Stimulated activated CD4-positive, alpha-beta T cell treated with anti-CD3 and anti-CD28 coated beads, Interleukin-4, amount 100 ng/mL, for 24 hours (primary cell): ENCODE results near the gene ALOXE3.
"Not testable (repeated sequence)": the region's sequence is repeated elsewhere in the genome, so short reads cannot be mapped to it uniquely, and the experiment has no call there.

Experiments used
- DNase-seq: peaks from one replicate; pipeline ENCODE4 v3.0.0-alpha.2; 2020

Gene ALOXE3

DNA sequence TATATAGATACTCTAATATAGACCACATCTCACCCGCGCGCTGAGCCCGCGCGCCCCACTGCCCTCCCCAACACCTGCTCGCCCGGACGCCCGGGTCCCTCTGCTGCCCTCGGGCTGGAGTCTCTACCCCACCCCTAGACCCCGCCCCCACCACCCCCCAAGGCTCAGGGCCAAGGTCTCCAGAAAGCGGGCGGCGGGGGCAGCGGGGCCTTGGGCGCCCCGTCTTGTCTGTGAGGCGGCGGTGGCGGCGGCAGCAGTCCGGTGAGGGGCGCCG, 3.0 kb upstream of the ALOXE3 start:
- DNase-seq: no peak

DNA sequence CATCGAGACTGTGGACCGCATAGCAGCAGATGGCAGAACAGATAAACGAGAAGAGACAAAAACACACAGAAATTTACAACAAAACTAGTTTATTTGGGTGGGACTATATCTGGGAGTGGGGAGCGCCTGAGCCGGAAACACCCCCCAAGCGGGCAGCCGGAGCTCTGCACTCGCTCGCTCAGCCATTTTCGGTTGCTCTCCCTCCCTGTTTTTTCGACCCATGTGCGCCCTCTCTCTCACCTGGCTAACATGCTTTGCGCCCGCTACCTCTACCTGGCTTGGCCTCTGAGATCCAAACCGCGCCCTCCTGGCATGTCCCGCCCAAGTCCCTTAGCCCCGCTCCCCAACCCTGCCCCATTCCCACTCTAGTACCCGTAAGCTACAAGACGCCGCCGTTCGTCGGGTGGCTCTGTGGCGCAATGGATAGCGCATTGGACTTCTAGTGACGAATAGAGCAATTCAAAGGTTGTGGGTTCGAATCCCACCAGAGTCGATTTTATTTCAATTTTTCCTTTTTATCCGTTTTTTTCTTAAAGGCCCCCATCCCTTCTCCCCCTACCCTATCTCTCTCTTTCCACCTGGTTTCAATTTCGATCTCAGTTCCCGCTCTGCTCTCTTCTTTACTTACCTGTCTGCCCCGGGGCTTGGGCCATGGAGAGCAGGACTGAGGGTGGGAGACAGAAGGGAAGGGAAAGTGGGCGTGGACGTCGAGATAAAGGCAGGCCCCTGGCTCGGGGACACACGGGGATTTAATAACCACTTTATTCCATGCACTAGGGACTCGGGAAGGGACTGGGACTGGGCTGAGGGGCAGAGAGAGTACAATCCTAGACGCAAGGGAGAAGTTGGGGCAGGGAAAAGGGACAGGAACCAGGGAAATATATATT, 2.4 kb upstream of the ALOXE3 start:
- peak; percentile 84 for DNase-seq

DNA sequence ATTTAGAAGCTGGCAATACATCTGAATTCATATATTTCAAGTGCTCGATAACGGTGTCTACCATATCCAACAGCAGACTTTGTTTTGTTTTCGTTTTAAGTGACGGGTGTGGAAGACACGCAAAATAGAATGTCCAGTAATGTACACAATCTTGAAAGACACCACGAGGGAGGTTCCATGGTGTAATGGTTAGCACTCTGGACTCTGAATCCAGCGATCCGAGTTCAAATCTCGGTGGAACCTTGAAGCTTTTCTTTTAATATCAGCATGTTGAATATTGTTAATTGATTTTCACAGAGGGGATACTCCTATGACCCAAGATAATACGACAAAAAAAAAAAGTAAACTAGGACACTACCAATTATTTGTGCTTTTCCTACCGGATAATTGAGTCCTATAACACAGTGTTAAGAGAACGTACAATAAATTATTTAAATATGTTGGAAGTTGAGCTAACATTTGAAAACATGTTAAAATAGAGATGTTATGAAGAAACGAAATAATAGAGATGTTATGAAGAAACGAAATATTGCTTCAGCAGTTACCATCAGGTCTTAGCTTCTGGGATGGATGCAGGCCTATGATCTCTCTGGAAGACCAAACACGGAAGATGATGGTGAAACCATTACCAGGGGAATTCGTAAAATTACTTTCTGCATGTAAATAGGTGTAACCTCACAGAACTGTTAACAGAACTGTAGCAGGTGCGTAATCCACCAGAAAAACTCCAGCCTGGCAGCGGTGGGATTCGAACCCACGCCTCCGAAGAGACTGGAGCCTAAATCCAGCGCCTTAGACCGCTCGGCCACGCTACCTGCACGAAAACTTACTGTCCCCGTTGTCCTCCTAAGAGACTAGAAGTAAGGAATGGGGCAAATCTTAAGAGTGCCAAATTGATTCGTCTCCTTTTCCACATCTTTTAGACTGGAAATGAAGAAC, 1.5 kb upstream of the ALOXE3 start:
- peak; percentile 91 for DNase-seq

DNA sequence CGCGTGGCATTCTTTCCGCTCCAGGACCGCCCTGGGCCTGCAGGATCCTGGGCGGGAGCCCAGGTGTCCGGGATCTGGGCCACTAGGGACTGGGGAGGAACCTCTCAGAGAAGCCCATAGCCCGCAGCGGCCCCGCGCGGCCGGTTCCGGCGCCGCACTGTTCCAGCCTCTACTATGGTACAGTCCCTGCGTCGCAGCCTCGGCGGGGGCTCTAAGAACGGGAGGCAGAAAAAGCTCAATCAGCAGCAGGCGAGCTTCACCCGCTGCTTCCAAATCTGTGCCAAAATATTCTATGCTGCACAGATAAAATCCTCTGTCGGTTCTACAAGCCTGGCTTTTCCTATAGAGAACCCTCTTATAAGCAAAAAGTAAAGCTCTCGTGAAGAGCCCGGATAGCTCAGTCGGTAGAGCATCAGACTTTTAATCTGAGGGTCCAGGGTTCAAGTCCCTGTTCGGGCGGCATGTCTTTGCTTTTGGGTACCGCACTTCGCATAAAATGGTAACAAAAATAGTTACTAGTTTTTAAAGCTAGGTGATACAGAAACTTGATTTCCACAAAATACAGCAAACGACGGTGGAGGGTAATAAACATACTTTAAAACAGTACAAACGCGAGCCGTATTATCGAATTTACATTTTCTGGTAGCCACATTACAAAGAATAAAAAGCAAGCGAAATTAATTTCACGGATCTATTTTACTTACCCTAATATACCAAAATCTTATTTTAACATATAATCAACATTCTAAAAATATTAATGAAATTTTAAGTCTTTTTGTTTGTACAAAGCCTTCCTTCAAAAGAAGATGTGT, 661 bp upstream of the ALOXE3 start:
- peak; percentile 88 for DNase-seq

DNA sequence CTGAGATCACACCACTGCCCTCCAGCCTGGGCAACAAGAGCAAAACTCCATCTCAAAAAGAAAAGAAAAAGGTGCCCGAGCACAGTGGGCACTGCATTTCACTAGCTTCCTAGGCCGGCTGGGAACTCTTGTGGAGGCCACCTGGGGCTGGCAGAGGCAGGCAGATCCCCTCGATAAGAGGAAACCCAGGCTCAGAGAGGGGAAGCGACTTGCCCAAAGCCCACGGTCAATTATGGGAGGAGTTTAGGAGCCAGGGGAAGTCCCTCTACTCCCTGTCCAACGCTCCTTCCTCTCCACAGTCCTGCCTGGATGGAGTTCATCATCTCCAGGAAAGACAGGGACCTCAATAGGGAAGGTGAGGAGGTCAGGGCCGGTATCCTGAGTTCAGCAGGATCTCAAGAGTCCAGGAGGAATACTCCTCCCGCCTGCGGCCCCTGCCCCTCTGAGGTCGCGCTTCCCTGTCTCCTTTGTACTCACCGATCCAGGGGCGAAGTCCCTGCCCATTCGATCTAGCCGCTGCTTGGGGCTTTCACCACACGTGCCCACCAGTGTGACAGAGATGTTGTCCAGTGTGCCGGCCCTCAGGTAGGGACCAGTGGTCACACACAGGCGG, 841 bp downstream of the ALOXE3 start:
- no peak for DNase-seq

DNA sequence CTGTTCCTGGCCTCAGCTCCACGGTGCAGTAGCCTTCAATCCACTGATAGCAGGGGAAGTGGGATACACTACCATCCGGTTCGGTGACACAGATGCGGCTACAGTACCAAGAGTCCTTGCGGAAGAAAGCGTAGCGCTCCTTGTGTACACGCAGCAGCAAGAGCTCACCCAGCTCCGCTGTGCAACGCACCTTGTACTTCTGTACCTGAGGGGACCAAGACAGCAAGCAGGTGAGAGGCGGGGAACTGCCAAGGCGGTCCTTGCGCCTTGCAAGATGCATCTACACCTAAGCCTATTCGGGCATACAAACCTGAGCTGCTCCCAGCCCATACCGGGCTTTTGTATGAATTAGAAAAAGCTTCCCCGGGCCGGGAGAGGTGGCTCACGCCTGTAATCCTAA, 1.5 kb downstream of the ALOXE3 start:
- DNase-seq: no peak

DNA sequence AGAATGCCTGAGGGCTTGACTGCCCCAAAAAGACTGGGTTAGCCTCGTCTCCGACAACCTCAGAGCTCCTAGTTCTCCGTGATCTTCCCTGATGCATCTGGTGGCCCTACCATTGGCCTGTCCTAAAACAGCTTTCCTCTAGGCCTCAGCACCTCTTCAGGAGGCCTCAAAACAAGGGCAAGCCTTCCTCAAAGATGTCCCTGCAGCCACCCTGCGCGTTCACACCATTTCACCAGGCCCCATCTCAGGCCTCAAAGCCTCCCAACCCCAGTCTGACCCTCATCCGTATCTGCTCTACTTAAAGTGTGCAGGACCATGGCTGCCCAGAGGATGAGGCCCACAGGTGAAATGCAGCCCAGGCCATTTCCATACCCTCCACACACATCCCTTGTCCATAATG, 7.4 kb downstream of the ALOXE3 start:
- no peak for DNase-seq

DNA sequence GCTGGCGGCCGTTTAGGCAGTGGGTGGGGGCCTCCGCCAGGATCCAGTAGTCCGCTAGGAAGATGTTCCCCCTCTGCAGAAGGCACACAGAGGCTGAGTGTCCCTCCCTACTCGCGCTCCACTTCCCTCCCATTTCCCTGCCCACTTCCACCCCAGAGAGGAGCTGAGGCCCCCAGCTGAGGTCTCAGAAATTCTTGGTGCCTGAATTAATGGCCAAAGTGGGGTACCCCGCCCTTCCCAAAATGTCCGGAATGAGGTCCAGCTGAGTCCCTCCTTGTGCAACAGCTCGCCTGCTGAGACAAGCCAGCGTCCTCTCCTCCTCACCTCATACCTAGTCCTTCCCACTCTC, 7.9 kb downstream of the ALOXE3 start:
- no peak for DNase-seq

DNA sequence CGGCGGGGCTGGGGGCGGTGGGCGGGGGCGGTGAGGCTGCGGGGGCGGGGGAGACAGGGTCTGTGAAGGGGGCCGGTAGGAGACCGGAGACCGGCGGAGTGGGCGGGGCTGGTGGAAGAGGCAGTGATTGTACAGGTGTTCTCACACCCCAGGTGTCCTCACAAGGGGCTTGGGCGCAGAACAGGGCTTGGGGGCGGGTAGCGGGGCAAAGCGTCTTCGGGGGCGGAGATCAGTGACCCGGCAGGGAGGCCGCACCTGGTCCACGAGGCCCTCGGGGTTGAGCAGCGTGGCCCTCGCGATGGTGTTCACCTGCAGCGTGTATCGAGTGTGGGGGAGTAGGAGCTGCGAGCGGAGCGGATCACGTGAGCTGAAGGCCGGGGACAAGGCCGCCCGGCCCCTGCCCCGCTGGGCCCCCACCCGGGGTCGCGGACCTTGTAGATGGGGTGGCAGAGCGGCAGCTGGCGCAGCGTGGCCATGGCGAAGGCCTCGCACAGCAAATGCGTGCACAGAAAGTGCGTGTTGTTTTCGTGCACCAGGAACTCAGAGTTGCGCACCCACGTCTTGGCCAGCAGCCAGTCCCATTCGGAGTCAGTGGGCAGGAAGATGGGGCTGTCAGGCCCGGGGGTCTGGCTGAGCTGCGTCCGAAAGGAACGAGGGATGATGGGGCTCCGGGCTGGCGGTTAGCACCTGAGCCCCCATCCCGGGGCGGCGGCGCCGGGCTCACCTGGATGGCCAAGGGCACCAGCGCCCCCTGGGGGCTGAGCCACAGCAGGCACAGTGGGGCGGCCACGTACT, 8.5 kb downstream of the ALOXE3 start:
- peak; percentile 80 for DNase-seq

DNA sequence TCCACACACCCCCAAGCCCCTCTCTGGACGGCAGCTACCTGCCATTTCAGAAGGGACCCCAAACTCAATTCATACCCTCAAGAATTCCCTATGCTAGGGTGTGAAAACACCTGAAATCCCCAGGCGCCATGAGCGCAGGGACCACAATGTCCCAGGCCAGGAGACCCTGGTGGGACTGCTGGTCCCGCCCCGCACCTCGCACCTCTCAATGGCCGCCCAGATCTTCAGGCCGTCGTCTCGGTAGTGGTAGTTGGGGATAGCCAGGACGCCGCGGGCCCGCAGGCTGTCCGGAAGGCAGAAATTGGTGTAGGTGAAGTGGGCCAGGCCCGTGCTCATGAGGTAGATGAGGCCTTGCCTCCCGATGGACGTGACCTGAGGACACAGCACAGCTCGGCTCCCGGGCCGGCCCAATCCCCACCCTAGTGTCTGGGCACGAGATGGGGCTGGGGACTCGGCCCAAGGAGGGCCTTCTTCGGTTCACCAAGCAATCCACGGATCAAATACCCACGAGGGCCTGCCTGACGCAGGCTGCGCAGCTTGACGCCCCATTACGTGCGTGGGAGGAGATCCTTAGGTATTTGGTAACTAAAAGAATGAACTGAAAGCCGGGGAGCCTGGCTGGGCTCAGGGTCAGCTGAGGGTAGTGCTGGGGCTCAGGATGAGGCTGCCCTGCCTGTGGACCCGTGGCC, 9.2 kb downstream of the ALOXE3 start:
- no peak for DNase-seq

DNA sequence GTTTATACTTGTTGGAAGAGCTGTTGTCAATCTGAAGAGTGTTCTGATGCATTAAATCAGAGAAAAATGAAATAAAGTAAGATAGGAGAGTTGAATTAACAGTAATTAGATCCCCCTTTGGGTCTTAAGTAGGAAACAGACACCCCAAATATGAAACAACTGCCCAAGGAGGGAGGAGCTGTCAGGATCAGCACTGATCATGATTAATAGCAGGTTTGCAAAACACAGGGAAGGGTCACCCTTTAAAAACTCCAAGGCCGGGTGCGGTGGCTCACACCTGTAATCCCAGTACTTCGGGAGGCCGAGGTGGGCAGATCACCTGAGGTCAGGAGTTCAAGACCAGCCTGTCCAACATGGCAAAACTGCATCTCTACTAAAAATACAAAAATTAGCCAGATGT, 11.3 kb downstream of the ALOXE3 start:
- not testable (repeated sequence) for DNase-seq

DNA sequence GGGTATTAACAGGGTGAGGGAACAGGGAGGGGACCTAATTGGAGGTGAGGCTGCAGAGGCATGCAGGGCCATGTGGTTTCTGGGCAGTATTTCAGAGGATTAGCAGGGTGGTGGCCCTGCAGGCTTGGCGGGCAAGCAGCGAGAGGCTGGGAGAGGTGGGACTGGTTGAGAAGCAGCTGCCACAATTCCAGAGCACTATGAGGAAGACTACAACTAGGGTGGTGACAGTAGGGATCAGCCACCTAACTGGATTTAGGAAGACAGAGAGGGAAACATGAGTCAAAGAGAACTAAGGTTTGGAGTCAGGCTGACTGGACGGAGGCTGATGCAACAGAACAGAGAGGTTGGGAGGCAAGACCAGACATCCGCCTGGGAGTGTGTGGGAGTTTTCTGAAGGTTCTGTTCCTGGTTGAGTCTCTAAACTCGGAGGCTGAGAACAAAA, 12.3 kb downstream of the ALOXE3 start:
- DNase-seq: no peak

DNA sequence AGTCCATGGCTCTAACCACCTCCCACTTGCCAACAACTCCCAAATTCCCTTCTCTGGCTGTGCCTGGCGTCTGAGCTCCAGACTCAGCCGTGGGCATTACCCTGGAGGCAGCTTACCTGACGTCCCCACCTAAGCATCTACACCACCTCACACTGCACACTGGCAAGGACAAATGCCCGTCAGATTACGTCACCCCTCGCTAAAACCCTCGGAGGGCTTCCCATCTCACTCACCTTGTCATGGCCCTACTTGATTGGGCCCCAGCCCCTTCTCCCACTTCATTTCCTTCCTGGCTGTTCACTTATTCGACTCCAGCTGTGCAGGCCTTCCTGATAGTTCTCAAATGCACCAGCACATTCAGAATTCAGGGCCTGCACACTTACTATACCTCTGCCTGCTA, 13.4 kb downstream of the ALOXE3 start:
- no peak for DNase-seq

DNA sequence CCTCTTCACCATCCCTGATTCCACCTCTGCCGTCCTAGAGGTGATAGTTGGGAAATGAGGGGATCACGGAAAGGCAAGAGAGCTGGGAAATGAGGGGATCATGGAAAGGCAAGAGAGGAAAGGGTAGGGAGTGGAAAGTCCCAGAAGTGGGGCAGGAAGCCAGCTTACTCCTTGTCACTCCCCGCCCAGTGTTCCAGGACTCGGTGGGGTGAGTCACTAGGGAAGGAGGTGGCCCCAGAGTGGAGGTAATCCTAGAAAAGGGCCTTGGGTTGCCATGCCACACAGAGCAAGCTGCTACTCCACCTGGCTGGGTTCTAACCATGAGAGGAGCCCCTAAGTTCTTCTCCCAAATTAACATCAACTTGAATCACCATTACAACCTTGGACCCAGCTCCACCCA, 14.8 kb downstream of the ALOXE3 start:
- no peak for DNase-seq

DNA sequence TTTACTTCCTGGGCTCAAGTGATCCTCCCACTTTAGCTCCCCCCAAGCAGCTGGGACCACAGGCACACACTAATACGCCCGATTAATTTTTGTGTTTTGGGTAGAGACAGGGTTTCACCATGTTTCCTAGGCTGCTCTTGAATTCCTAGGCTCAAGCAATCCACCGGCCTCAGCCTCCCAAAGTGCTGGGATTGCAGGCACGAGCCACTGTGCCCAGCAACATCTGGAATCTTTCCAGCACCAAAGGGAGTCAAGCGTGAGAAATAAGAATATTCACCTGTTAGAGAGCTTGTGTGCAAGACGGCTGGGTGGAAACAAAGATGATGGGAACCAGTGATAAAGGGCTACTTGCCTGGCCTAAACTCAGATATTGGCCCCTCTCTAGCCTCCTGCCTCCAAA, 16.6 kb downstream of the ALOXE3 start:
- DNase-seq: no peak

DNA sequence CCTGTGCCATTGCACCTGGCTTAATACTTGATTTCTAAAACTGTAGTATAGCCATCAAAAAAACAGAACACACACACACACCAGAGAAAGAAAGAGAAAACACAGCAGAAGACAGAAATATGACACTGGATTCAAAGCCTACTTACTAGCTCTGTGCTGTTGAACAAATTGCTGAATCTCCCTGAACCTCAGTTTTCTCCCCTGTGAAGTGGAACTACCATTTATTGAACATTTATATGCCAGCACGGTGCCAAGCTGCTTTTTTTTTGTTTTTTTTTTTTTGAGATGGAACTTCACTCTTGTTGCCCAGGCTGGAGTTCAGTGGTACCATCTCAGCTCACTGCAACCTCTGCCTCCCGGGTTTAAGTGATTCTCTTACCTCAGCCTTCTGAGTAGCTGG, 17.6 kb downstream of the ALOXE3 start:
- DNase-seq: no peak

DNA sequence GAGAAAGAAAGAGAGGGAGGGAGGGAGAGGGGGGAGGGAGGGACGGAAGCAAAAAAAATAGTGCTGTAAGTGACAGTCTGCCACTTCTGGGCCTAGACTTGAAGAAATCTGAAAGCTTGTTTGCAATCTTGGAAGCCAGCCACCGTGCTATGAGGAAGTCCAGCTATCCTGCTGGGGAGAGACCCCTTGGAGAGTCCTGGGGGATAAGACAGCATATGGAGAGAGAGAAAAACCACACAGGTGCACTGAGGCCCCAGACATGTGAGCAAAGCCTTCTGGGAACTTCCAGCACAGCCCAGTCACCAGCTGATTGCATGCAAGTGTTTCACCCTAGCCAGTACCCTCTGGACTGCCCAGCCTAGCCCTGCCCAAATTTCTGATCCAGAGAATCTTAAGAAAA, 18.2 kb downstream of the ALOXE3 start:
- DNase-seq: no peak

DNA sequence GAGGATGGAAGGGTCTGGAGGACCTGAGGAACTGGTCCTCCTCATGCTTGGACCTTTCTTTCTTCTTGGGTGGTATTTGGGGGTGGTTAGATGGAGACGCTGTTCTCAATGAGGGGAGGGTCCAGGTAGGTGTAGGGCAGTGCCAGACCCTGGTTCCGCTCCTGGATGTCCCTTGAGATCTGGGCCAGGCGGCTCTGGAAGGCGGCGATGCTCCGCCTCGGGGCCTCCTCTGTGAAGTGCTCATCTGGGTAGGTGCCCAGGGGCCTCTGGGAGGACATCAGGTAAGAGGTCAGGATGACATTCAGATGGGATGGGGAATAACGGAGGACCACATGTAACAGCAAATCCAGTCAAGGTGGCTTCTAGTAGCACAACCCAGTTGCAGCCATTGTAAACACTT, 21.8 kb downstream of the ALOXE3 start:
- DNase-seq: no peak

DNA sequence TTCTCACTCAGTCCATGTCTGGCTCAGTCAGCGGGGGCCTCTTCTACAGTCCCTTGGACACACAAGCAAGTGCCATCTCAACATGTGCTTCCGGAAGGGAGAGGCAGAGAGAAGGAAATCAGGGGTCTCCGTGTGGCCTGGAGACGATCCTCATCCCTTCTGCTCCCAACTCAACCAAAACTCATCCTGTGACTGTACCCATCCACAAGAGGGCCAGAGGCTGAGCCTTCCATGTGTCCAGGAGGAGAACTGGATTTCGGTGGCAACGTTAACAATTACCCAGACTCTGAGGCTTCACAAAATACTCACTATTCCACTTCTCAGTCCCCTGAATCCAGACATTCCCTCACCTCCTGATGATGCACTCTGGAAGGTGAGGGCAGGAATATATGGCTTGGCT, 23.0 kb downstream of the ALOXE3 start:
- DNase-seq: no peak

DNA sequence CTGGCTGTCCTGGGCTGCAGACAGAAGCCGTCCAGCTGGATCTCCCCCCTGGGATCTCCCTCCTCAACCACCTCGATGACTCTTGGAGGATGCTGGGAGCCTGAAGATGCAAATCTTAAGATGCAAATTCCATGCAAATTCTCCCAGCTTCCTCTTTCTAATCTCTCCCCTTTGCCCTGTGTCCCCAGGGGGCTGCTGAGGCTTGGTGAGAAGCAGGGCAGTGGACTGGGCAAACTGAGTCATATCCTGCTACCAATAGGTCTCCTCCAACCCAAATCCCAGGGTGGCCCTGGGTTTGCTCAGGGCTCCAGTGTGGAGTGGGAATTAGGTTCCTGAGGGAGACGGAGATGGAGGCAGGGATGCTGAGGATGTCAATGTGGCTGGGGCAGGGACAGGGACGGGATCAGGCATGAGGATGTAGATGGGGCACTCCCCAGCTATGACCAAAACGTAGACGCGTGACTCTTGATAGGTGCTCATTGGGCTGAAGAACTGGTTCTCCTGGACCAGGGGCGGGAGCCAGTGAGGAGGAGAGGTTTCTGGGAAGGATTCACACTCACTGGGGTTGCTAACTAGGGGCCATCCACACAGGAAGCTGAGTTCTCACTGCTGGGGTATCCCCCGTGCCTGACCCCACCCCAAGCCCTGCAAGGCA, 27.2 kb downstream of the ALOXE3 start:
- DNase-seq: no peak

DNA sequence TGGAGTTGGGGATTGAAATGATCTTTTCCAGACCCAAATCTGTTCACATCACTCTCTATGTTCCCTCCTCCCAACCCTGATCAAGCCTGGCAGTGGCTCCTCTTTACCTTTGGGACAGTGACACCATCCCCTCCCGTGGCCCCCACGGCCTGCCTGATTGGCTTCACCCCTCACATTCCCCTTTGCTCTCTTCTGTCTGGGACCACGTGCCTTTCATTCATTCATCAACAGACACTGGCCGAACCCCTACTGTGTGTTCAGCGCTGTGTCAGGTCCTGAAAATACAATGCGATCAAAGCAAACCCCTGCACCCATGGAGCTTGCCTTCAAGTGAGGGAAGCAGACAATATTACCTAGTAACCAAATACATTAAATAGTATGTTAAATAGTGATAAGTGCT, 28.6 kb downstream of the ALOXE3 start:
- DNase-seq: no peak
